ENCODE measurements around the gene KRTAP10-1. TPM values are rescaled to one million over a fixed set of nuclear protein-coding genes. Genes with fewer than 3 reads are reported as not detected.

The KRTAP10-1 gene
- total RNA-seq, 1 experiment from 2014 or later = not detected

DNA sequence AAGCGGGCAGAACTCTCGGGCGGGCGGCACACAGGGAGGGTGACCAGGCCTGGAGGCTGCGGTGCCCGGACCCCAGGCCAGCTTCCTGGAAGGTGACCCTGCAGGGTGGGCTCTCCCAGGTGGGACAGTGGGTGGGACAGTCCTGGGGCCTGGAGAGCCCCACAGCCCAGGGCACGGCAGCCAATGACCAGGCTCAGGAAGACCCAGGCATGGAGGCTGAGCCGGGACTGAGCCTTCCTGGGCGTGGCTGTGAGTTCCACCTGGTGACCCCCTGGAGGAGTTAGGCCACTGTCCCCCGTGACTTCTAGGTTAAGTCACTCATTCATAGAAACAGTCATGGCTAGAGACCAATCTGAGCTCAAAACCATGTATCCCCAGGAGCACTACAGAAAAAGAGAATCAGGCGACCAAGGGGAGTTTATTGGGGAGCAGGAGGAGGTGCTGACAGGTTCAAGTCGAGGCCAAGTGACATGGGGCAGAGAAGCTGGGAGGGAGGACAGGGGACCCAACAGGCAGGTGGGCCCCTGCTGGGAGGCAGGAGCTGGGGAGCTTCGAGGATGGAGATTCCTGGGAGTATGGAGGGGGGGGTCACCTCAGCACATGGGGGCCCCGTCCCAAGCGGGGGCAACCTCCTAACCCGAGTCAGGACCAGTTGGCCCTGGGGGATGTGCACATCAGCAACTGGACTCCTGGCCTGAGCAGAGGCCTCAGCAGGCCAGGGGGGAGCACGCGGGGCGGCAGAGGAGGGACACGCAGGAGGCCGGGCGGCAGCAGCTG is 39.2 kb upstream of the KRTAP10-1 start:
- no peak overlapping the region for H3K27ac ChIP-seq (ENCODE audit: low read length)
- H3K27me3 ChIP-seq (ENCODE audit: low read length) = no peaks in the 10 kb centered on the region
- BruUV-seq (replicated peaks) = no TSS peak
- ChIA-PET CTCF (interaction anchor here (1.7 kb wide), 1 partner anchor 215 kb away, joined by 4 read pairs; no protein-coding TSS in a partner anchor), POLR2A (ENCODE audit: unreplicated experiment) (no interaction called here)
- ATAC-seq (no peak), DNase-seq (no peak)
- no peak overlapping the region for H2AFZ ChIP-seq (ENCODE audit: low read length)
- H3K9me2 ChIP-seq (replicated peaks; ENCODE audit: low read length) = no peaks in the 10 kb centered on the region
- TF ChIP-seq, protein P1, sequence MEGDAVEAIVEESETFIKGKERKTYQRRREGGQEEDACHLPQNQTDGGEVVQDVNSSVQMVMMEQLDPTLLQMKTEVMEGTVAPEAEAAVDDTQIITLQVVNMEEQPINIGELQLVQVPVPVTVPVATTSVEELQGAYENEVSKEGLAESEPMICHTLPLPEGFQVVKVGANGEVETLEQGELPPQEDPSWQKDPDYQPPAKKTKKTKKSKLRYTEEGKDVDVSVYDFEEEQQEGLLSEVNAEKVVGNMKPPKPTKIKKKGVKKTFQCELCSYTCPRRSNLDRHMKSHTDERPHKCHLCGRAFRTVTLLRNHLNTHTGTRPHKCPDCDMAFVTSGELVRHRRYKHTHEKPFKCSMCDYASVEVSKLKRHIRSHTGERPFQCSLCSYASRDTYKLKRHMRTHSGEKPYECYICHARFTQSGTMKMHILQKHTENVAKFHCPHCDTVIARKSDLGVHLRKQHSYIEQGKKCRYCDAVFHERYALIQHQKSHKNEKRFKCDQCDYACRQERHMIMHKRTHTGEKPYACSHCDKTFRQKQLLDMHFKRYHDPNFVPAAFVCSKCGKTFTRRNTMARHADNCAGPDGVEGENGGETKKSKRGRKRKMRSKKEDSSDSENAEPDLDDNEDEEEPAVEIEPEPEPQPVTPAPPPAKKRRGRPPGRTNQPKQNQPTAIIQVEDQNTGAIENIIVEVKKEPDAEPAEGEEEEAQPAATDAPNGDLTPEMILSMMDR (conservative IDR thresholded peaks at IDR 0.05; ENCODE audit: low read depth, low read length) = no peak
- TF ChIP-seq EZH2phosphoT487 (IDR thresholded peaks at IDR 0.05; ENCODE audit: borderline replicate concordance, low read length) (no peak), EZH2 (IDR thresholded peaks at IDR 0.05; ENCODE audit: low read length, unreplicated experiment) (no peak)
- no peaks in the 10 kb centered on the region for H3F3A ChIP-seq (ENCODE audit: low read length, unreplicated experiment)
- H3K36me3 ChIP-seq (ENCODE audit: low read depth, low read length) = no peaks in the 10 kb centered on the region
- H3K9ac ChIP-seq (ENCODE audit: low read length) = no peak overlapping the region
- H3K79me2 ChIP-seq (ENCODE audit: low read length) = no peaks in the 10 kb centered on the region
- H3K4me3 ChIP-seq (ENCODE audit: low read length) = no peak overlapping the region
- no peaks in the 10 kb centered on the region for H4K20me1 ChIP-seq (ENCODE audit: low read length)
- intact Hi-C loops (cut with micrococcal nuclease) = no loop called here
- H3K9me3 ChIP-seq (ENCODE audit: low read length) = 0 out of 2 replicates have a peak, but pooled peaks cover 5% of the 10 kb centered on the region
- H3K4me2 ChIP-seq (ENCODE audit: low read length) = no peak overlapping the region
- H3K4me1 ChIP-seq (ENCODE audit: insufficient read depth, low read length) = peaks cover 10% of the 10 kb centered on the region; the same call in 1 of the 2 replicates

DNA sequence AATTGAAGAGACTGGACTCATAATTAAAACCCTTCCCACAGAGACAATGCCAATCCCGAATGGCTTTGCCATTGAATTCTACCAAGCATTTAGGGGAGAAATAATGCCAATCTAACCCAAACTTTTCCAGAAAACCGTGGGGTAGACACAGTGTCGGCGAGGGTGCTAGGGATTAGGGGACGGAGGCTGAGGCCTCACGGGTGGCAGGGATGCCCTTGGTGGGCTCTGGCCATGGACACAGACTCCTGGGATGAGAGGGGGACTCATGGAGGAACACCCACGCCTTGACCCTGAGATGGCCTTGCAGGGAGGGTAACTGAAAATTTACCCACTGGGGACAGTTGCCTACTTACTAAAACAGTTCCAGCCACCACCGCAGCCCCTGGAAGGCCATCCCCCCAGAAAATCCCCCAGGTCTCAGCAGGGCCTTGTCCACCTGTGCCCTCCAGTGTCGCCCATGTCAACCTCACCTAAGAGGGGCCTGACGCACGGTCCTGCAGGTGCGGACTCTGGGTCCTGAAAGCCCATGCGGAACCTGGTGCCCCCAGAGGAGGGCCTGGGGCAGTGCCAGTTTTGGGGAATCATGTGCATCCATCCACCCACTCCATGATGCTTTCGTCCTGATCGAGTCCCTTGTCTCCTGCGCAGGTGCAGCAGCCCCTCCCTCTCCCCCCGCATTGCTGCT is 38.5 kb upstream of the KRTAP10-1 start:
- H3K36me3 ChIP-seq (ENCODE audit: low read depth, low read length) = no peaks in the 10 kb centered on the region
- H3K4me3 ChIP-seq (ENCODE audit: low read length) = no peak overlapping the region
- H3K27ac ChIP-seq (ENCODE audit: low read length) = no peak overlapping the region
- no peak for DNase-seq
- intact Hi-C loops (cut with micrococcal nuclease) = no loop called here
- H3K9me2 ChIP-seq (replicated peaks; ENCODE audit: low read length) = no peaks in the 10 kb centered on the region
- no peak overlapping the region for H3K4me2 ChIP-seq (ENCODE audit: low read length)
- CTCF ChIA-PET = no interaction called here
- no peak overlapping the region for H3K9ac ChIP-seq (ENCODE audit: low read length)
- no peak for TF ChIP-seq EZH2phosphoT487 (IDR thresholded peaks at IDR 0.05; ENCODE audit: borderline replicate concordance, low read length)
- TF ChIP-seq, protein P1 (conservative IDR thresholded peaks at IDR 0.05; ENCODE audit: low read depth, low read length) = no peak
- no peak for TF ChIP-seq EZH2 (IDR thresholded peaks at IDR 0.05; ENCODE audit: low read length, unreplicated experiment)
- H3F3A ChIP-seq (ENCODE audit: low read length, unreplicated experiment) = no peaks in the 10 kb centered on the region
- no peaks in the 10 kb centered on the region for H3K79me2 ChIP-seq (ENCODE audit: low read length)
- peaks cover 8% of the 10 kb centered on the region; the same call in 1 of the 2 replicates for H3K4me1 ChIP-seq (ENCODE audit: insufficient read depth, low read length)
- no peak overlapping the region for H2AFZ ChIP-seq (ENCODE audit: low read length)
- 0 out of 2 replicates have a peak, but pooled peaks cover 5% of the 10 kb centered on the region for H3K9me3 ChIP-seq (ENCODE audit: low read length)
- no peak for ATAC-seq
- H4K20me1 ChIP-seq (ENCODE audit: low read length) = no peaks in the 10 kb centered on the region
- POLR2A ChIA-PET (ENCODE audit: unreplicated experiment) = no interaction called here
- BruUV-seq (replicated peaks) = no TSS peak
- no peaks in the 10 kb centered on the region for H3K27me3 ChIP-seq (ENCODE audit: low read length)
